Lung microvascular endothelial cell (primary cell): ENCODE data around the gene CNTNAP2. TPM values are rescaled to one million over a fixed set of nuclear protein-coding genes. Genes with fewer than 3 reads are reported as not detected.

Source experiments
- DNase-seq, 2 donors: peaks; one replicate each; pipeline versions ENCODE4 v3.0.0 to v3.0.0-alpha.2; 2010; ENCODE audit warnings: low read depth in 2 of 2
- total RNA-seq: library from RNA; depleted of rRNA; stranded (reverse); fragments of >200 nt; gene quantifications from 2 replicates; pipeline ENCODE4 v1.2.1, GENCODE V29; 2014

The CNTNAP2 gene
- total RNA-seq, 1 donor from 2014 or later: under 0.01 TPM

DNA sequence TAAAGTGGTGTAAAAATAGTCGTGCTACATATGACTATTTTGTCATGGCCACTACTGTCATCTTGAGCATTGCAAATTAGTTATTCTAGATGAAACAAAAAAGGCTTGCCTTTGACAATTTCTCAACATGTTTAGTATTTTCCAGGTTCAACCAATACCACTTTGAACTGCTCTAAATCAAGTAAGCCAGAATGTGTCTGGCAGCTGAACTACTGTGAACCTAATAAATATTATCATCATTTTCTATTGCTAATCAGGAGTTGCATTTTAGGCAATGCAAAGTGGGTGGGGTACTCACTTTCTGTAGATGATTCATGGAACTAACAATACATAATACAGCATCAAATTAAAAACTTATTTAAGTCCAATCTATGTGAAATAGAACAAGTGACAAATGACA is 877.2 kb downstream of the CNTNAP2 start:
- no peak for DNase-seq

DNA sequence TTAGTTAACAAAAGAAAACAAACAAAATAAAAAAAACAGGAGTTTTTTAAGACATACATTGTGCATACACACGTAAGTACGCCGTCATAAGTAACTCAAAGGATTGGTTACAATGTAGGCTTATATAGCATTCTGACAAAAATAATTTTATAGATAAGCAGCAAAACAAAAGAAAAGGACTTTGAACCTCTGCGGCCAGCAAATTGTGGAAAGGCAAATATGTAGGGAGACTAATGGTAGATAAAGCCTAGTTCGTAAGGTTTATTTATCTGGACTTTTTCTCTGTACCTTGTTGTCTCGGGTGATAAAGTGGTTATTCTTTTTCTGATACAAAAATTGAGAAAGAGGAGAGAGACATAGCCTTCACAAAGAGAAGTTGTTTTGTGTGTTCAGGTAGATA is 891.9 kb downstream of the CNTNAP2 start:
- DNase-seq: no peak

DNA sequence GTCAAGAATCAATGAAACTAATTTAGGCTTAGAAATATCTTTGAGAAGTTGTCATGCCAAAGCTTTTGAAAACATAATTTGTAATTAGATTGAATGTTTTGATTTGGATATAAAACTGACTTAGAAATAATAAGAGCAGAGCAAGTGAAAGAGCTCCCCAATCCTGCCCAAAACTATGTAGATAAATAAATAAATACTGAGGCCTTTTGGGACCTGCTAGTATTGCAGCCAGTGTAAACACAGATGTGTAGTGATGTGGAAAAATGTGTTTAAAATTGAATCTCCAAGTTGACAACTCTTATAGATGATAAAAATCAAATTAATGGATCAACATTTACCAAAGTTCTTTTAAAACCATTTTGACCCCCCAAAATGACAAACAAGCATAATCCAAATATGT is 896.1 kb downstream of the CNTNAP2 start:
- no peak for DNase-seq

DNA sequence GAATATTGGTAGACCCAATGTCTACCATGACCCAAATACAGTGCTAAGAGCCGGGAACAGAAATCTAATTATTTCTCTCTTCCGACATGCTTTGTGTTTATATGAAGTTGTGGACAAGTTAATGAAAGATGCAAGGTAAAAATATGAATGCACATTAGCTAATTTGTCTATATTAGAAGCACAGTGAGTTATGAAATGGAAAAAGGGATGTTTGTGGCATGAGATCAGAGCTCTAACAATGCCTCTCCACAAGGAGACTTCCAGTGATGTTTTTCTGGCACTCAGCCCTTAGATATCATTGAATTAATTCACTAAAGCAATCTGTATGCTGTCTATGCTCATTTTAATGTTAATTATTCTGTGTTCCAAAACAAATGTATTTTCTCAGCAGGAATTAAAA is 897.2 kb downstream of the CNTNAP2 start:
- DNase-seq: no peak

DNA sequence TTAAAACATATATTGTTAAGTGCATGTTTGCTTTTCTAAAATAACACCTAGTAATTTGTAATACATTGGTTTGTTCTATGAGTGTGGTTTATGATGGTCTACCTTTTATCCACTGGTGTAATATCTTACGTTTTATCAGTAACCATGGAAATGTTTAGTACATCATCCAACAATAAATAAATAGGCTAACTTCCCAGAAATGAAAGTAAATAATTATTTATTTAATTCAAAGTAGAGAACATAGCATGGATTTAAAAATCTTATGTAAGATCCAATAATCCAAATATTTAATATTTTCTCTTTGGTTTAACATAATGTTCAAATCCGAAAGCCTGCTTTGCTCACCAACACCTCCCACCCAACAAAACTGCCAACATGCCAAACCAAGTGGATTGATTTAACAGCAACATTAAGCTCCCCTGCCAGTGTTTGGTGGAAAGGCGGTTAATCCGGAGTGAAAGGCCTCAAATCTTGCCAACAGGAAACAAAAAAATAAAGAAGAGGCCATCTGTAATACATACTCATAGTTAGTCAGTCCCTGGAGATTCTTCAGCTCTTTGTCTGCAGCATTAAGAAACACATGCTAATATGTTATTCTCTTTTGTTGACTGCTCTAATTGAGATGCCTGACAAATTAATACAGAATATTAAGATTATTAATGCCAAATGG is 897.8 kb downstream of the CNTNAP2 start:
- no peak for DNase-seq

DNA sequence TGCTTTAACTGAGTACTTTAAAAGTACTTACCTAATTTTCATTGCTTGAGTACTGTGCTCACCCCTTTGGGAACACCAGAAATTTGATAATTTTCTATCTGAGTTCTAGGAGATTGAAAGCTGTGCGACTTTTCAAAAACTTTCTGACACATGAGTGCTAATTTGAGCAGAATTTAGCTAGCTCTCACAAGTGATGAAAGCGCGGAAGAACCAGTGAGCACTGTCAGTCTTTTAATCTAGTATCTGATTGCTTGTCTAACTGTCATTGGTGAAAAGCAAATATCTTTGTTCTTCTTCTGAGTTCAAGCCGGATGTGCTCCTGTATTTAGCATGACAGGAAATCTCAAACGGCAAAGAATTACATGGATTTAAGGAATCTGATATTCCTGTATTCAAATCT is 899.4 kb downstream of the CNTNAP2 start:
- DNase-seq: no peak

DNA sequence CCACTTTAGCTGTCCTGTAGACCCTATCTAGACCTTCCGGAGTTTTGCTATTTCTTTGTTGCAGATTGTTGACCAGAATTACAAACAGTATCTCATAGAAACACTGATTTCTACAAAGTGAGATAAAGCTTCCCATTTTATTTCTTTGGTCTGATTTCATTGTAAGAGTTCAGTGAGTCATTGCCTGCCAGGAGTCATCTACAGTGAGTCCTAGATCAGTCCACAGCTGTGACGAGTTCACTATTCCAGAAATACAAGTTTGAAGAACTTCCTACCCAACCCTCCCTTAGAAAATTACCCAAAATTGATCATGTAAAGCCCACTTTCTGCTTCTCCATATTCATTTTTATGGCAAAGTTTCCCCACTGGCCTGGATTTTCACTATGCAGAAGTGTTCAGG is 905.5 kb downstream of the CNTNAP2 start:
- no peak for DNase-seq

DNA sequence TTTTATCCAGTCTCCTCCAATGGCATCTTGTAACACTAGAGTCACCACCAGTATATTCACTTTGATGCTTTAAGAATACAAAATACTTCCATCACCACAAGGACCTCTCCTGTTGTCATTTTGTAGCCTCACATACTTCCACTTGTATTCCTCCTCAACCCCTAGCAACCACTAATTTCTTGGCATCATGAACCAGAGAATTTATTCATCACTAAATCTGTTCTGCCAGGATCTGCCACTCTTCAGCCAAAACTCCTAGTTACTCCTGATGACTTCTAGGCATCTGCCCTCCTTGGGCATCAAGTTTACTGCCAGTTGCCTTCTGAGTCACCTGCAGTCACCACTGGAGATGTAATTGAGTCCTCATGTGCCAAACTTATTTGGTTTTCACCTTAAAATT is 906.8 kb downstream of the CNTNAP2 start:
- DNase-seq: no peak

DNA sequence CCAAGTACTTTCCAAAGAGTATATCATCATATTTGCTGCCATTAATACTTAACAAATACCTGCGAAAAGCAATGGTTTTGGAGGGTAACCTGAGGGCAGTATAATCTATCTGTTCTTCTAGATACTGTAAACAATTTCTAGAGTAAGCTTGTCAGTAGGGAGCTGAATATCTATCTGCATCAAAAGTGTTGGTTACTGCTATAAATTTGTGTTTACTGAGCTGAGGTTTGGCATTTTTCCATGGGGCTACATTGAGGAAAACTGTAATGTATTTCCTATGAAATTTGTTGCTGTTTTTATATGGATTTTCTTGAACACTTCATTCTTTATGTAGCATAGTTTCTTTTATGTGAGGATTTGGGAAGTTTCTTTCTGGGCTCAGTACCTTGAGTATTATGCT is 913.4 kb downstream of the CNTNAP2 start:
- no peak for DNase-seq

DNA sequence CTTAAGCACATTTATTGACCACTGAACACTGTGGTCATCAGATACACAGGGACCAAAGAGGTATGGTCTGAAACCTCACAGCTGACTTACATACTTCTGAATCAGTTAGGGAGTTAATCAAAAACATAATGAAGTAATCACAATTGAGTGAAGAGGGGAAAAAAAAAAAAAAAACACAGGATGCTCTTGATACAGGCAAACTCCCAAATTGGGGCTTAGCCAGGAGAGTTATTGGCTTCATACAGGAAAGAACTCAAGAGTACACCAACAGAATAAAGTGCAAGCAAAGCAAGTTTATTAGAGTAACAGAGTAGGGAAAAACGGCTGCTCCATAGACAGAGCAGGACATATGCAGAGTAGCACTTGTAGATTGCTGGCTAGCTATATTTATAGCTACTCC is 917.0 kb downstream of the CNTNAP2 start:
- no peak for DNase-seq

DNA sequence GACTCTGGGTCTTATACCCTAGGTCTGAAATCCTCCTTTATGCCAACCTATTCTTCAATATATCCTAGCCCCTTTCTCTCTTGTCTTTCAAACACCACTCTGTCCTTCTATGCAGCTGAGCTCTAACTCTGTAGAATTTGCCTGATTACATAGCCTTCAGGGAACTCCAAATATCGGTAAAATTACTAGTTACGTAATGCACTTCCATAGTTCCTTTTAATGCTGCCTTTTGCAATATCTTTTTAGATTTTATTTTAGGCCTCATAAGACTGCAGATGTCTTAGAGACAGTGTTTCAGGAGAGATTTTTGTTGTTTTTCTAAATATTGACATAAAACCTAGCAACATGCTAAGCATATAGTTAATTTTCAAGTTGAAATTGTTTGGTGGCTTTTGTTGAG is 924.8 kb downstream of the CNTNAP2 start:
- no peak for DNase-seq

DNA sequence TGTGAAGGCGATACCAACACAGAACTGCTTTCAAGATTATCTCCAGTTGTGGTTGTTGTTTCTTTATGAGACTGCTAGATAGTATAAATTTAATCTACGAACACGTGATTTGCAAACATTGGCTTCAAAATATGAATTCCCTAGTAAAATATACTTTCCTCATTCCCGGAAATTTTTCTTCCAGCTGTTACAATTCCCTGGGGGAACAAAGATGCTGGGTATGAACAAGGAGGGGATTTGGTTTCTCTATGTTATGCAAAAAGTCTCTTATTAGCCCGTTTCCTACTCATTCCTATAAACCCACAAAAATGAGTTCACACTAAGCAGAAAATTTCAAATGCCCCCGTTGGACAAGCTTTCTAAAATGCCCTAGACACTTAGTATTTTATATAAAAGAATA is 928.3 kb downstream of the CNTNAP2 start:
- no peak for DNase-seq

DNA sequence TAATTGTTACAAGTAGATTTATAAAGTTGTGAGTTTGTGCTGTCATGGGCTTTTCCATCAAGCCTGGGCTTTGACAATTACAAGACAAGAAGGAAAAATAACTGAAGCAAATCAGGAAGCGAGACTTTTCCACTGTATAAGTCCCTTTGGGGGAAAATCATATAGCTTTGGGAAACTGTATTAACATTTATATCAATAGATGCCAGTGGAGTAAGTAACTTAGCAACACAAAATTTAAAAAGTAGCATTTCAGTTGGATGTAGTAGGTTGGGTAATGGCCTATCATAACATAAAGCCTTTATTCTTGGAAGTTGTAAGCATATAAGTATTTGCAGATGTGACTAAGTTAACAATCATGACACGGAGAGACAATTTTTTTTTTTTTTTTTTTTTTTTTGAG is 931.1 kb downstream of the CNTNAP2 start:
- DNase-seq: no peak

DNA sequence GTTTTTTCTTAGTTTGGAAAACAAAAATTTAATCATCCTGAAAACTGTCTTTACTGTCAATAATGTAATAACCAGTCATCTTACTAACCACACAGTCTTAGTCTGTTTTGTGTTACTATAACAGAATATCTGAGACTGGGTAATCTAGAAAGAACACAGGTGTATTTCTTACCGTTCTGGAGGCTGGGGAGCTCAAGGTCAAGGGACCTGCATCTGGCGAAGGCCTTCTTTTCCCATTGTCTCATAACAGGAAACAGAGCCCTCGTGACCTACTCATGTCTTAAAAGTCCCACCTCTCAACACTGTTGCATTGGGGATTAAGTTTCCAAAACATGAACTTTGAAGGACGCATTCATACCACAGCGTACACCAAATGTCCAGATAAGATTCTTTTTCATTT is 932.3 kb downstream of the CNTNAP2 start:
- DNase-seq: no peak

DNA sequence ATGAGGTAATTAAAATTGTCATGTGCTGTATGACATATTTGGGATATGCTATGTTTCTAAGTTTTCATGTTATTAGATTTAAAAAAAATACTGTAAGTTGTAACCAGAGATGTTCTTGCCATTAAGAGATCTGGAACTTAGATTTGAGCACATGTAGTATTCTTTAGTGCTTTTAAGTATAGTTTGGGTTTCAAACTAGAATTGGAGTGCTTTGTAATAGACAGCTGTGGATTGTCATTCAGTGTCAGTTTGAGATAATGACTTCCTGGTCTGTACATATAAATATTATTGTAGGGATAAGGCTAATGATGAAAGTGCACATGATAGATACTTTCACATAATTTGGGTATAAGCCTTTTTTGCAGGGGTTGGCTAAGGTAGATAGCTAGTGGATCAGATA is 936.2 kb downstream of the CNTNAP2 start:
- no peak for DNase-seq

DNA sequence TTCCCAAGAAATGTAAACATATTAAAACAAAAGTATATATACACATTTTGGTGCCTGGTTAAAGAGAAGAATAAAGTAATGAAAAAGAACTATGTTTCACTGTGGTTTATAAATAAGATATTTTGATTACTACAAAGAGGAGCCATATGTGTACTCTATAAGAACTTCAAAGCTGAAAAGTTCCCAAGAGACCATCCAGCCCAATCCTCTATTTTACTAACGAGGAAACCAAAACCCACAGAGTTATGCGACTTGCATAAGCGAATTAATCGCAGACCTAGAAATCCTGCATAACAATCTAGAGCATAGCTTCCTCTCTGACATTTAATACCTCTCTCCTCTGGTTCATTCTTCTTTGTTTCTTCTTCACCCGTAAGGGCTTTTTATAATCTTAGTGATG is 937.1 kb downstream of the CNTNAP2 start:
- no peak for DNase-seq

DNA sequence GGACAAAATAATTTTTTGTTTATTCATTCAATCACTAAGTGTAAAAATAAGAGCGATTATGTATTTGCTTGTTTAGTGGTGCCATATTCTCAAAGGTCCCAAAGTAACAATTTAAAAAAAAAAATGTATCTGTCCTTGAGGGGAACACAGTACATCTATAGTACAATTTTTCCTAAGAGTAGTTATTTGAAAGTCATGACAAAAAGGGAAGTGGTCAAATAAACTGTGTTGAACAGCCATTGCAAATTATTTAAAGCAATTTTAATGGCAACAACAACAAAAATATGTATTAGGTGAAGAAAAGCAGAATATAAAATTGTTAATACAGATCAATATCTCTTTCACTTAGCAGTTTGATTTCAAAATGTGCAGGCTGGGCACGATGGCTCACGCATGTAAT is 943.5 kb downstream of the CNTNAP2 start:
- no peak for DNase-seq

DNA sequence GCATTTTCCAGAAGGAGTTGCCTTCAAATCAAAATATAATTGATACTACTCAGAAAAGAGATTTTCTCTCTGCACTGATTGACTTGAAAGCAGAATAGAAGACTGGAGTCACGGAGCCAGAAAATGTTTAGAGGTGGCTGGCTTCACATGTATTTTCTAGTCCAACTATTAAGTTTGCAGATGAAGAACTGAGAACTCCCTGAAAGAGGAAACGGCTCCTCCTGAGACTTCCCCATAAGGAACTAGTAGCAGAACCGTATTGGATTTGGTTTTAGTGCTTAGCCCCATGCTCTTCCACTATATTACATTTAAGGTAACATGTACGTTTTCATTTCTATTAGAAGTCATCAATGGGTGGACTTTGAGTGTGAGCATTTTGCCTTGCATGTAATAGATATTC is 946.3 kb downstream of the CNTNAP2 start:
- DNase-seq: no peak

DNA sequence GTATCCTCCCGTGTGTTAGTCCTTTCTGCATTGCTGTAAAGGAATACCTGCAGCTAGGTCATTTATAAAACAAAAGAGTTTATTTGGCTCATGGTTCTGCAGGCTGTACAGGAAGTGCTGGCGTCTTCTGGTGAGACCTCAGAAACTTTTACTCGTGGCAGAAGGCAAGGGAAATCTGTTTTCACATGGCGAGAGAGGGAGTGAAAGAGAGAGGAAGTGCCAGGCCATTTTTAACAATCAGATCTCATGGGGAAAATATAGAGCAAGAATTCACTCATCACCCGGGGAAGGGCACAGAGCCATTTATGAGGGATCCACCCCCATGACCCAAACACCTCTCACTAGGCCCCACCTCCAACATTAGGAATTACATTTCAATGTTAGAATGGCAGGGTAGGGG is 952.2 kb downstream of the CNTNAP2 start:
- no peak for DNase-seq

DNA sequence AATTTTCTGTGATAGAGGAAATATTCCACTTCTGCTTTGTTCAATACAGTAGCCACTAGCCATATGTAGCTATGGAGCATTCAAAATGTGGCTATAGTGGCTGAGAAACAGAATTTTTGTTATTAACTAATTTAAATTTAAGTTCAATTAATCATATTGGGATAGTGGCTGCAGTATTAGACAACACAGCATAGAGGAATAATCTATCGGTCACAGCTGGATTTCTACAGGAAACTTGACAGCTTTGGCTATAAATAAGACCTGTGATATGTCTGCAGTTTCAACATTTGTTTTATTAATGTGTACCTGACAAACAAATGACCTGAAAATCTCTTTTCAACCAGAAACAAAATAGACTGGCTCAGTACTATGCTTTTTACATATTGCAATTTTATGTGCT is 953.2 kb downstream of the CNTNAP2 start:
- no peak for DNase-seq

DNA sequence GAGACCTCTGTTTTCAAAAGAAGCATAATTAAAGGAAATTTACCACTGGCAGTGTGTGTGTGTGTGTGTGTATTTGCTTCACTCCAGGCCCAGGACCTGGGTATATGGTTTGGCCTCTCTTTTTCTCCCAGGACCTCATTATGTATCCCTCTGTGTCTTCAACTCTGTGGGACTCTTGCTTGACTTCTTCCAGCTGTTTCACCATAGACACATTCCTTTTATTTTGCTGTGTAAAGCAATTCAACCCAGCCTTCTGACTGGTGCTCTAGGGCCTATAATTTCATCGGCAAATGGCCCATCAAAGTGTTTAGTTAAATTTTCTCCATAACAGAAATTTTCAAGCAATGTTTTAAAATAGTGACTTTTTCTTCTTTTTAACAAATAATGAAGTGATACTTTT is 954.3 kb downstream of the CNTNAP2 start:
- DNase-seq: no peak

DNA sequence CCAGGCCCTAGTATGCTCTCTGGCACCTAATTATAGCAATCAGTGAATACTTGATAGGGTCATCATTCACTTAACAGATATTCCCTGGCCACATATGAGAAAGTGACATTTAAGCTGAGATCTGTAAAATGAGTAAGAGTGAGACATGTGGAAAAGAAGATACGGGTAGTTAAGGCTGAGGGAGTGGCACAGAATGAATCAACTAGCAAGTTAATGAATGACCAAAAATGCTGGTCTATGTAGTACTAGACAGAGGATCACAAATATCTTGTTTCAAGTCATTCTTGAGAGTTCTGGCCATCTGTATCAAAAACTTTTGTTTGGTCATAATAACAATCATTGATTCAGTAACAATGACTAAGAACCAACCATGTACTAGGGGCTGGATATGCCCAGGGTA is 954.9 kb downstream of the CNTNAP2 start:
- DNase-seq: no peak

DNA sequence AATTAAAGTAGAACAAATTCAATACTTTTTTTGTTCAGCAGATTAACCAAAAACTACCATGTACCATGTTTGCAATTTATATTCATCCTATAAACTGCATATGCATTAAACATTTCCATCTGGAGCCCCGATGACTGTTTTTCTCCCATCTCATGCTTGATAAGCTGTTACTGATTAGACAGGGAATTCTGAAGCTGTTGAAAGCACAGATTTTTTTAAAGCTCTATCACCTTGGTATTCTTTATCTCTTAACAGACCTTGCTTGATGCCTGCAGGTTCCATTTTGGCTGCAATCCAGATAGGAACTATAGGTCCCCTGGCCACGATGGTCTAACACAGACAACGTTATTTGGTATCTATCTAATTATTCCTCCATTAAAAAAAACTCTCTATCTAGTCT is 961.7 kb downstream of the CNTNAP2 start:
- DNase-seq: no peak

DNA sequence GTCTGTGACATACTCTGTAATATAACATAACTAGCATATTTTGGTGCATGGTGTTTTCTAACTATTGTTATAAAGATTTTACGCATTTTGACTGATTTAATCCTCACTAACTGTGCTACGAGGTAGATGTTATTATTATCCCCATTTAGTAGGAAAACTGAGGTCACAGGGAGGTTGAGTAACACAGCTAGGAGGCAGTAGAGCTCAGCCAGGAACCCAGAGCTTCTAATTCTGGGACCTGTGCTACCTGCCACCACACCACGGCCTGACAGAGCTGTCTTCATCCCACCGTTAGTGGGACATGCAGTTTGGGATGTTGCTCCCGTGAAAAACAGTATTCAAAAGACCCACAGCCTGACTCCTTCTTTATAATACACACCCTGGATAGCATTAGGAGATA is 962.5 kb downstream of the CNTNAP2 start:
- no peak for DNase-seq
